Mesendoderm (in vitro differentiated cells): ENCODE measurements around the gene SETD7.
A peak's percentile ranks its signal among the peaks of the same experiment; 100 is the strongest.

Source experiments
- DNase-seq: peaks from one replicate; pipeline ENCODE4 v3.0.0; 2013
- H2AK5ac ChIP-seq: 2 replicates; pipeline ENCODE4 v1.6.1; 2013; ENCODE audit warnings: low read length, inconsistent platforms
- H2BK120ac ChIP-seq: 2 replicates; pipeline ENCODE4 v1.6.1; 2013; ENCODE audit warnings: low read depth, mild to moderate bottlenecking, low read length, moderate library complexity, mixed read lengths
- H2BK15ac ChIP-seq: replicated peaks from 2 replicates; pipeline ENCODE4 v1.6.1; 2013; ENCODE audit warnings: low read depth, mild to moderate bottlenecking, moderate library complexity
- H2BK5ac ChIP-seq: 2 replicates; pipeline ENCODE4 v1.6.1; 2013; ENCODE audit warnings: low read length, inconsistent platforms
- H3K18ac ChIP-seq: 2 replicates; pipeline ENCODE4 v1.6.1; 2013; ENCODE audit warnings: mild to moderate bottlenecking, low read length, mixed read lengths
- H3K23ac ChIP-seq: one replicate; pipeline ENCODE4 v1.6.1; 2013; ENCODE audit warnings: low read length
- H3K27ac ChIP-seq: 2 replicates; pipeline ENCODE4 v1.5.1; 2013; ENCODE audit warnings: low read depth, mild to moderate bottlenecking, inconsistent platforms, low read length, moderate library complexity
- H3K27me3 ChIP-seq: 2 replicates; pipeline ENCODE4 v1.6.1; 2013; ENCODE audit warnings: low read length, control low read depth, mild to moderate bottlenecking, inconsistent platforms; ENCODE audit not compliant: insufficient read depth, poor library complexity
- H3K36me3 ChIP-seq: 2 replicates; pipeline ENCODE4 v1.6.1; 2013; ENCODE audit warnings: low read length, inconsistent platforms; ENCODE audit not compliant: control insufficient read depth, insufficient read depth
- H3K4ac ChIP-seq: one replicate; pipeline ENCODE4 v1.6.1; 2013; ENCODE audit warnings: low read depth, mild to moderate bottlenecking, low read length, moderate library complexity
- H3K4me1 ChIP-seq: 2 replicates; pipeline ENCODE4 v1.6.1; 2013; ENCODE audit warnings: low read depth, low read length, inconsistent platforms; ENCODE audit not compliant: control insufficient read depth
- H3K4me2 ChIP-seq: 2 replicates; pipeline ENCODE4 v1.6.1; 2013; ENCODE audit warnings: low read length
- H3K4me3 ChIP-seq: 2 replicates; pipeline ENCODE4 v1.5.1; 2013; ENCODE audit warnings: mild to moderate bottlenecking, low read length
- H3K56ac ChIP-seq: one replicate; pipeline ENCODE4 v1.6.1; 2013; ENCODE audit warnings: low read length
- H3K79me1 ChIP-seq: 2 replicates; pipeline ENCODE4 v1.6.1; 2013; ENCODE audit warnings: low read length, inconsistent platforms
- H3K79me2 ChIP-seq: 2 replicates; pipeline ENCODE4 v1.6.1; 2013; ENCODE audit warnings: mild to moderate bottlenecking, low read length; ENCODE audit not compliant: control insufficient read depth, insufficient read depth
- H3K9ac ChIP-seq: 2 replicates; pipeline ENCODE4 v1.6.1; 2013; ENCODE audit warnings: low read length, inconsistent platforms
- H4K5ac ChIP-seq: one replicate; pipeline ENCODE4 v1.6.1; 2013; ENCODE audit warnings: low read length
- H4K8ac ChIP-seq: one replicate; pipeline ENCODE4 v1.6.1; 2013; ENCODE audit warnings: low read depth, mild to moderate bottlenecking, control low read depth, low read length, moderate library complexity
- WGBS: extraction: QIAGEN DNeasy Blood & Tissue Kit; methylation state at CpG from one replicate; pipeline ENCODE4 v1.1.7; 2013; ENCODE audit warnings: low lambda C conversion rate, missing lambda C conversion rate; ENCODE audit not compliant: insufficient coverage; ENCODE audit errors: extremely low coverage; 5-methylcytosine and 5-hydroxymethylcytosine counted together

Gene SETD7

DNA sequence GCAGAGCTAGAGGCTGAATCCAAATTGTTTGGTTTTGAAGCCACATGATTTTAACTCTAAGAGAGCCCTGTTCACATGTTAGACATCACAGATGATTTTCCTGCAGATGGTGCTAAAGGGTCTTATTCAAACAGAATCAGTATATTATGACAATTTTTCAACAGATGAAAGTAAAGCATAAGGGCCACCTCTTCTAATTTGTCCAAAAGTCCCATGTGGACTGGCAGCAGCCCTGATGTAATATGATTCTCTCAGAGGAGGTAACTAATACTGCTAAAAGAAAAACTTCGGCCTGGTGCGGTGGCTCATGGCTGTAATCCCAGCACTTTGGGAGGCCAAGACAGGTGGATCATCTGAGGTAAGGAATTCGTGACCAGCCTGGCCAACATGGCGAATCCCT lies 26.0 kb upstream of the SETD7 start:
- no peaks in the 10 kb centered on the region for H3K36me3 ChIP-seq
- no peak for DNase-seq
- no peak overlapping the region for H4K8ac ChIP-seq
- WGBS: no CpG with 5 or more reads among the region's 4 CpGs
- H2BK120ac ChIP-seq: no peak overlapping the region
- no peak overlapping the region for H4K5ac ChIP-seq
- H3K9ac ChIP-seq: no peak overlapping the region
- no peaks in the 10 kb centered on the region for H3K79me2 ChIP-seq
- H3K23ac ChIP-seq: no peak overlapping the region
- no peak overlapping the region for H3K4me3 ChIP-seq
- no peak overlapping the region for H2AK5ac ChIP-seq
- H3K4me1 ChIP-seq: no peaks in the 10 kb centered on the region
- H3K27ac ChIP-seq: no peak overlapping the region
- H3K4me2 ChIP-seq: no peak overlapping the region
- H3K4ac ChIP-seq: no peak overlapping the region
- no peaks in the 10 kb centered on the region for H3K79me1 ChIP-seq
- no peak overlapping the region for H3K56ac ChIP-seq
- no peak overlapping the region for H3K18ac ChIP-seq
- no peak overlapping the region for H2BK5ac ChIP-seq
- no peak overlapping the region for H2BK15ac ChIP-seq
- H3K27me3 ChIP-seq: no peaks in the 10 kb centered on the region

DNA sequence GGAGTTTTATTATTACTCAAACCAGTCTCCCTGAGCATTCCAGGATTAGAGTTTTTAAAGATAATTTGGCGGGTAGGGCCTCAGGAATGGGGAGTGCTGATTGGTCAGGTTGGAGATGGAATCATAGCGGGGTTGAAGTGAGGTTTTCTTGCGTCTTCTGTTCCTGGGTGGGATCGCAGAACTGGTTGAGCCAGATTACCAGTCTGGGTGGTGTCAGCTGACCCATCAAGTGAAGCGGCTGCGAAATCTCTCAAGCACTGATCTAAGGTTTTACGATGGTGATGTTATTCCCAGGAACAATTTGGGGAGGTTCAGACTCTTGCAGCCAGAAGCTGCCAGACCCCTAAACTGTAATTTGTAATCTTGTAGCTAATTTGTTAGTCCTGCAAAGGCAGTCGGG lies 25.1 kb upstream of the SETD7 start:
- Histone ChIP-seq H3K4me3 (no peak overlapping the region), H3K9ac (no peak overlapping the region), H3K79me1 (no peaks in the 10 kb centered on the region), H3K4me2 (no peak overlapping the region), H3K27ac (no peak overlapping the region), H2BK5ac (no peak overlapping the region), H3K79me2 (no peaks in the 10 kb centered on the region), H2BK120ac (no peak overlapping the region), H4K8ac (no peak overlapping the region), H3K4me1 (no peaks in the 10 kb centered on the region), H3K4ac (no peak overlapping the region), H3K56ac (no peak overlapping the region), H4K5ac (no peak overlapping the region), H3K23ac (no peak overlapping the region), H2AK5ac (no peak overlapping the region), H3K36me3 (no peaks in the 10 kb centered on the region), H2BK15ac (no peak overlapping the region), H3K27me3 (no peaks in the 10 kb centered on the region), H3K18ac (no peak overlapping the region)
- DNase-seq: no peak
- WGBS: no CpG with 5 or more reads among the region's 8 CpGs

DNA sequence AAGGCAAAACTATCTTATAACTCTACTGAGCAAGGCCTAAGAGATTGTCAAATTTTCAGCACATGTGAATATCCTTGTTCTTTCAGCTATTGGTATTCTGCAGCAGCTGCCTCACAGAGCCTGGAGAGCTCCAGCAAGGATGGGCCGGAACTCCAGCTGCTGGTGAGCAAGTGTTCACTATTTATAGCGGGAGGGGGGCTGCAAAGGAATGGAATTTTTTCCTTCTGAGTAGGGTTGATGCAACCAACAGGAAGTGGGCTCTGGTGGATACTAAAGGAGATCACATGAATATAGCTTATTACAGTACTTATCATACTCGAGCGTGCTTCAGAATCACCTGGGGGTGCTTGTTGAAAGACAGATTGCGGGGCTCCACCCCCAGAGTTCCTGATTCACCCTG lies 20.2 kb upstream of the SETD7 start:
- Histone ChIP-seq H2BK5ac (no peak overlapping the region), H2BK120ac (no peak overlapping the region), H4K8ac (no peak overlapping the region), H3K79me2 (no peaks in the 10 kb centered on the region), H3K4me1 (no peaks in the 10 kb centered on the region), H3K36me3 (no peaks in the 10 kb centered on the region), H3K27ac (no peak overlapping the region), H3K4me3 (no peak overlapping the region), H3K9ac (no peak overlapping the region), H3K27me3 (no peaks in the 10 kb centered on the region), H3K4ac (no peak overlapping the region), H2AK5ac (no peak overlapping the region), H3K4me2 (no peak overlapping the region), H3K56ac (no peak overlapping the region), H4K5ac (no peak overlapping the region), H3K18ac (no peak overlapping the region), H2BK15ac (no peak overlapping the region), H3K23ac (no peak overlapping the region), H3K79me1 (no peaks in the 10 kb centered on the region)
- WGBS: no CpG with 5 or more reads among the region's 5 CpGs
- no peak for DNase-seq

DNA sequence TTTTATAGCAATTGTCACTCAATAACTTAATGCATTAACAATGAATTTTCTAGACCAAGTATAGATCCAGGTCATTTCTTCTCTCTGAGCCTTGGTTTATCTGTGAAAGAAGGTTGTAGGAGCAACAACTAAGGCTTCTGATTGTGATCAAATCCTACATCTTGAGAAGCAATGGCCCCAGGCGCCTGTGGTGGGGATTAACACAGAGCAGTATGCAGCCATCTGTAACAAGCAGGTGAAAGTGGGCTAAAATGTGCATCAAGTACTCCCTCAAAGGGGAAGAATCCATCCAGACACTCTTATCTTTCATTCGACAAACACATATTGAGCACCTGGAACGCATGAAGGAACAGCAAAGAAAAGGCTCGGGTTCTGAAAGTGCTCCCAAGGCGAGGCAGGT lies 19.1 kb upstream of the SETD7 start:
- H2BK15ac ChIP-seq: no peak overlapping the region
- no peak overlapping the region for H3K9ac ChIP-seq
- H3K79me2 ChIP-seq: no peaks in the 10 kb centered on the region
- H3K27me3 ChIP-seq: no peaks in the 10 kb centered on the region
- no CpG with 5 or more reads among the region's 5 CpGs for WGBS
- H3K4me2 ChIP-seq: no peak overlapping the region
- H3K27ac ChIP-seq: no peak overlapping the region
- no peaks in the 10 kb centered on the region for H3K36me3 ChIP-seq
- no peaks in the 10 kb centered on the region for H3K79me1 ChIP-seq
- no peak overlapping the region for H2AK5ac ChIP-seq
- H2BK5ac ChIP-seq: no peak overlapping the region
- no peak overlapping the region for H4K8ac ChIP-seq
- H3K18ac ChIP-seq: no peak overlapping the region
- no peak overlapping the region for H3K4me3 ChIP-seq
- no peak overlapping the region for H4K5ac ChIP-seq
- H3K4ac ChIP-seq: no peak overlapping the region
- H3K56ac ChIP-seq: no peak overlapping the region
- DNase-seq: peak; percentile 54
- H3K23ac ChIP-seq: no peak overlapping the region
- no peaks in the 10 kb centered on the region for H3K4me1 ChIP-seq
- H2BK120ac ChIP-seq: no peak overlapping the region

DNA sequence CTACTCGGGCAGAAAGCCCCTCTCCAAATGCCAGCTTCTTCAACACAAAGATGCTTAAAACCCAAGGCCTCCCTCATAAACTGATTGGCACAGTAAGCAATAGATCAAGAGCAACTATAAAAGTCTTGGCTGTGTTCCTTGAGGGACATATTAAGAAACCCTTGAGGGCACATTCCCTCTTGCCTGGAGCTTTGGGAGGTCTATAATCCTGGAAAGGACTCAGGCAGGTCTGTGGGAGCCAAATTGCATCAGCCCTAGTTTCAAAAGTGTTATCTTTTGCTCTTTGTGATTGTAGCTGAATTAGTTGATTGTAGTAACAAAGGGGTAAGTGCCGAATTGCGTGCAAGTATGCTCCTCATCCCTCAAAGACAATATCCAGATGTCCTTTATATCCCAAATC lies 18.6 kb upstream of the SETD7 start:
- no peaks in the 10 kb centered on the region for H3K79me2 ChIP-seq
- no CpG with 5 or more reads among the region's 3 CpGs for WGBS
- H2BK15ac ChIP-seq: no peak overlapping the region
- no peak overlapping the region for H2AK5ac ChIP-seq
- H3K23ac ChIP-seq: no peak overlapping the region
- H3K4ac ChIP-seq: no peak overlapping the region
- no peaks in the 10 kb centered on the region for H3K4me1 ChIP-seq
- H3K79me1 ChIP-seq: no peaks in the 10 kb centered on the region
- H3K27ac ChIP-seq: no peak overlapping the region
- no peaks in the 10 kb centered on the region for H3K36me3 ChIP-seq
- no peak overlapping the region for H2BK120ac ChIP-seq
- H2BK5ac ChIP-seq: no peak overlapping the region
- H3K4me3 ChIP-seq: no peak overlapping the region
- H4K8ac ChIP-seq: no peak overlapping the region
- no peak overlapping the region for H4K5ac ChIP-seq
- H3K4me2 ChIP-seq: no peak overlapping the region
- H3K9ac ChIP-seq: no peak overlapping the region
- peak; percentile 59 for DNase-seq
- no peak overlapping the region for H3K18ac ChIP-seq
- H3K56ac ChIP-seq: no peak overlapping the region
- H3K27me3 ChIP-seq: no peaks in the 10 kb centered on the region

DNA sequence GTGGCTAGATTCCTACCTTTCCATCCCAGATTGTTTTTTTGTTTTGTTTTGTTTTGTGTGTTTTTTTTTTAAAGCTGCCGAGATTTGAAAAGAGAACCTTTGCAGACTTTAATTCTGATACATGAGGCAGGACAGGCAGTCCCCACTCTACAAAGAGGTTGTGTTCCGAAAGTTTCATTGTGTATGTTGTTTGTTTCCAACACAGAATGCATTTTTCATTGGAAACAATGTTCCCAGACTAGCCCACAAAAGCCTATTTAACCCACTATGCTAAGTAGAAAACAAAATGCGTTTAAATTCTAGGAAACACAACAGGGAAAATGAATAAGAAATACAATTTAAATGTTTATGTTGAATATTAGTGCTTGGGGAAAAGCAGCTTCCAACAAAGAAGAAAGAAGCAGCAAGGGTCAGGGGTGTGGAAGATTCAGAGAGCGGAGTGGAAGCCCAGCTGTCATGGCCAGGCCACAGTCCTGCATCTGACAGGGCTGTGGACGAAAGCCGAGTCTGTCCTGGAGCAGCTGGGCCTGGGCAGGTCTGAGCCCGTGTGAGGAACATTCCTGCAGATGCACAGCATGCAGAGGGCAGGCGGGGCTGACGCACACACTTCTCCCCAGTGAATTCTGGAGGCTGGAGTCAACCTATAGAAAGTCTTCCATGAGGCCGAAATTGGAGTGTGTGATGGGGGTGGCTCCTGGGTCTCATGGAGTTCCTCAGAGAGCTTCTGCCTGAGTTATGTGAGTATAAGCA lies 12.4 kb upstream of the SETD7 start:
- no peak overlapping the region for H3K4me3 ChIP-seq
- no peak overlapping the region for H2BK15ac ChIP-seq
- H3K27ac ChIP-seq: no peak overlapping the region
- H3K79me1 ChIP-seq: no peaks in the 10 kb centered on the region
- no peak overlapping the region for H3K56ac ChIP-seq
- H3K79me2 ChIP-seq: no peaks in the 10 kb centered on the region
- H2BK5ac ChIP-seq: no peak overlapping the region
- H2BK120ac ChIP-seq: no peak overlapping the region
- no peak overlapping the region for H3K18ac ChIP-seq
- no peak overlapping the region for H3K4me2 ChIP-seq
- H3K4ac ChIP-seq: no peak overlapping the region
- no CpG with 5 or more reads among the region's 10 CpGs for WGBS
- H3K27me3 ChIP-seq: no peaks in the 10 kb centered on the region
- H3K36me3 ChIP-seq: no peaks in the 10 kb centered on the region
- H3K9ac ChIP-seq: no peak overlapping the region
- no peaks in the 10 kb centered on the region for H3K4me1 ChIP-seq
- peak; percentile 55 for DNase-seq
- H3K23ac ChIP-seq: no peak overlapping the region
- H4K5ac ChIP-seq: no peak overlapping the region
- no peak overlapping the region for H4K8ac ChIP-seq
- no peak overlapping the region for H2AK5ac ChIP-seq
